Esophagus muscularis mucosa (tissue), 4 donors: ENCODE results near the gene TOGARAM2. TPM values are rescaled to one million over a fixed set of nuclear protein-coding genes. Genes with fewer than 3 reads are reported as not detected.

Experiments
- DNase-seq: peaks from one replicate; pipeline ENCODE4 v3.0.0-alpha.2; 2017; ENCODE audit errors: extremely low spot score
- H3K27ac ChIP-seq, 4 donors: fragments of 200-600 bp; sonication (generic); replicated peaks in 1 of 4; 1 replicate in 3 of 4; 2 replicates in 1 of 4; pipeline ENCODE4 v1.5.1; 2016 to 2019; ENCODE audit warnings: mild to moderate bottlenecking in 1 of 4
- H3K27me3 ChIP-seq, 4 donors: fragments of 200-600 bp; sonication (generic); one replicate each; pipeline versions ENCODE4 v1.5.1 to v1.6.0; 2016 to 2019
- H3K36me3 ChIP-seq, 4 donors: fragments of 200-600 bp; sonication (generic); one replicate each; pipeline ENCODE4 v1.5.1; 2016 to 2019
- H3K4me1 ChIP-seq, 4 donors: fragments of 200-600 bp; sonication (generic); one replicate each; pipeline ENCODE4 v1.5.1; 2016 to 2019
- H3K4me3 ChIP-seq, 4 donors: fragments of 200-600 bp; sonication (generic); 1 replicate in 2 of 4; 2 replicates in 2 of 4; pipeline ENCODE4 v1.5.1; 2016 to 2019; ENCODE audit warnings: mild to moderate bottlenecking in 4 of 4, moderate library complexity in 1 of 4
- H3K9me3 ChIP-seq, 4 donors: fragments of 200-600 bp; sonication (generic); 1 replicate in 3 of 4; 2 replicates in 1 of 4; pipeline ENCODE4 v1.5.1; 2016 to 2019
- EP300 ChIP-seq: sonication (generic); formaldehyde crosslinking; IDR thresholded peaks from one replicate; pipeline ENCODE4 v1.6.1; 2017; ENCODE audit warnings: antibody characterized with exemption
- POLR2A ChIP-seq: fragments of 450-650 bp; IDR thresholded peaks from one replicate; pipeline ENCODE4 v1.6.1; 2017; ENCODE audit warnings: antibody characterized with exemption, moderate library complexity, mild to moderate bottlenecking, low read depth
- POLR2AphosphoS5 ChIP-seq, 2 donors: sonication (generic); formaldehyde crosslinking; IDR thresholded peaks; one replicate each; pipeline ENCODE4 v1.6.1; 2017; ENCODE audit warnings: antibody characterized with exemption in 2 of 2
- WGBS: methylation state at CpG from one replicate; pipeline ENCODE4 v1.1.5; 2018; 5-methylcytosine and 5-hydroxymethylcytosine counted together
- intact Hi-C: fragments of 100-400 bp; cut with DNase I; formaldehyde crosslinking; loops from one replicate; pipeline ENCODE4 v1.15.1; 2023
- total RNA-seq, 4 donors: library from RNA; depleted of rRNA; stranded (reverse); fragments of >200 nt; gene quantifications; one replicate each; pipeline versions ENCODE4 v1.1.0 to v1.2.1, GENCODE V29; 2016
- TF ChIP-seq, protein P1 (sequence below), 3 experiments: fragments of 200-600 bp in 2 of 3; fragments of 450-650 bp in 1 of 3; sonication (generic) in 2 of 3; IDR thresholded peaks; one replicate each; pipeline ENCODE4 v1.5.1; 2017 to 2019; ENCODE audit warnings: antibody characterized with exemption in 3 of 3, mild to moderate bottlenecking in 2 of 3, moderate library complexity in 1 of 3

TOGARAM2 gene
- total RNA-seq, 4 donors from 2014 or later, result 0.57 to 0.99 (median 0.77) TPM

DNA sequence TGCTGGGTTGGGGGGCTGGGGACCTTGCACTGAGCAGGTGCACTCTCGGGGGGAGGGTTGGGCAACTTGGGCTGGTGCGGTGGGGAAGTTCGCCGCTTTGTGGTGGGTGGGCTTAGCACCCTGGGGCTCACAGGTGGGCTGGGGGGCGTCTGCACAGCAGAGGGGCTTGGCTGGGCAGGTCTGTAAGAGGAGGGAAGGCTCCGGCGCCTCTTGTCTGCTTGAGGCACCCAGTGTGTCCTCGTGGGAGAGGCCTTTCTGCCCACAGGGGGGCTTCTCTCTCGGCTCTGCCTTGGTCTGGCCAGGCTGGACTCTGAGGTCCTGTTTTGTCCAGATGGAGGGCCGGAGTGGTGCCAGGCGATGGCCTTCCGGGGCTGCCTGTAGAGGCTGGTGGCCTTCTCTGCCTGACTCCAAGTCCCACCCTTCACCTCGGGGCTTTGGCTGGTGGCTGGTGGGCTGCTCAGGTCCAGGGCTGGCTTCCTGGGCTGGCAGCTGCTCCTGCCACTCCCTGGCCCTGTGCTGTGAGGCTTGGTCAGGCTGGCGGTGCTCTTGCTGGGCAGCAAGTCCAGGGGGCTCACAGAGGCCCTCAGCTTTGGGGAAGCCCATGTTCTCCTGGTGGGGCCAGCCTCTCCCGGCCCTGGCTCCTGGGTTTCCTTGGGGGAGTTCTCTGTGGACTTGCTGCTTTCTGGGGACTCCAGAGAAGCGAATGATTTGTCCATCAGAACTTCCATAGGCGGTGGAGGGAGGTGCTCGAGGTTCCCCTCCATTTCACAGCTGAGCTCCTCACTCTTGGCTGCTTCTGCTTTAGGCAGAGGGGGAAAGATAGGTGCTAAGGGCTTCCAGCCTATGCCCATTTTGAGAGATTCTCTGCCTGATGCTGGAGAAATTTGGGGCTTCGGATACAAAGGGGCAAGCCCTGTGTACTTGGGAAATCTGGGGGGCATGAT lies 90.2 kb downstream of the TOGARAM2 start:
- 90% methylated on average over 4 of the region's 19 CpGs for WGBS
- Histone ChIP-seq H3K36me3 (no peaks in the 10 kb centered on the region), H3K4me3 (no peak overlapping the region), H3K4me1 (peaks cover 5 to 11% (median 9%) of the 10 kb centered on the region in 4 donors), H3K27me3 (no peaks in the 10 kb centered on the region), H3K9me3 (no peaks in the 10 kb centered on the region), H3K27ac (no peak overlapping the region)
- intact Hi-C loops, result no loop called here
- no peak for TF ChIP-seq POLR2A
- TF ChIP-seq, protein P1, sequence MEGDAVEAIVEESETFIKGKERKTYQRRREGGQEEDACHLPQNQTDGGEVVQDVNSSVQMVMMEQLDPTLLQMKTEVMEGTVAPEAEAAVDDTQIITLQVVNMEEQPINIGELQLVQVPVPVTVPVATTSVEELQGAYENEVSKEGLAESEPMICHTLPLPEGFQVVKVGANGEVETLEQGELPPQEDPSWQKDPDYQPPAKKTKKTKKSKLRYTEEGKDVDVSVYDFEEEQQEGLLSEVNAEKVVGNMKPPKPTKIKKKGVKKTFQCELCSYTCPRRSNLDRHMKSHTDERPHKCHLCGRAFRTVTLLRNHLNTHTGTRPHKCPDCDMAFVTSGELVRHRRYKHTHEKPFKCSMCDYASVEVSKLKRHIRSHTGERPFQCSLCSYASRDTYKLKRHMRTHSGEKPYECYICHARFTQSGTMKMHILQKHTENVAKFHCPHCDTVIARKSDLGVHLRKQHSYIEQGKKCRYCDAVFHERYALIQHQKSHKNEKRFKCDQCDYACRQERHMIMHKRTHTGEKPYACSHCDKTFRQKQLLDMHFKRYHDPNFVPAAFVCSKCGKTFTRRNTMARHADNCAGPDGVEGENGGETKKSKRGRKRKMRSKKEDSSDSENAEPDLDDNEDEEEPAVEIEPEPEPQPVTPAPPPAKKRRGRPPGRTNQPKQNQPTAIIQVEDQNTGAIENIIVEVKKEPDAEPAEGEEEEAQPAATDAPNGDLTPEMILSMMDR (IDR thresholded peaks at IDR 0.05), result no peak
- no peak for TF ChIP-seq POLR2AphosphoS5 (IDR thresholded peaks at IDR 0.05)
- no peak for TF ChIP-seq EP300
- no peak for DNase-seq

DNA sequence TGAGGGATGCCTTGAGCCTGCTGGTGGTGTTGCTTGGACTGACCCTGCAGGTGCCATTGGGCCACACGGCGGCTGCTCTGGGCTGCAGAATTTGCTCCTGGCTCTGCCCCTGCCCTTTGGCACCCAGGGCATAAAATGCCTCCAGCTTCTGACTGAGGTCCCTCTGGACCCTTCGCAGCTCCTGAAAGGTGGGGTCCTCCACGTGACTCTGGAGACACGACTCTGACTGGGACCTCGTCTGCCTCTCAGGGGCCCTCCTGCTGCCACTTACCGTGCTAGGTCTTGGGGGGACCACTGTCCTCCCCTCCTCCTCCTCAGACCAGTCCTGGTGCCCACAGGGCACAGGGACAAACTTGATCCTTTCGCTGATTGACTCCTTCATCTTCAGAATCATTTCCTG lies 91.2 kb downstream of the TOGARAM2 start:
- Histone ChIP-seq H3K36me3 (no peaks in the 10 kb centered on the region), H3K4me3 (no peak overlapping the region), H3K27me3 (no peaks in the 10 kb centered on the region), H3K27ac (no peak overlapping the region), H3K9me3 (no peaks in the 10 kb centered on the region), H3K4me1 (peaks cover 0 to 9% (median 4%) of the 10 kb centered on the region in 4 donors)
- DNase-seq, result no peak
- 93% methylated on average over 8 of the region's 8 CpGs for WGBS
- intact Hi-C loops, result no loop called here
- TF ChIP-seq EP300 (no peak), POLR2AphosphoS5 (IDR thresholded peaks at IDR 0.05) (no peak)

DNA sequence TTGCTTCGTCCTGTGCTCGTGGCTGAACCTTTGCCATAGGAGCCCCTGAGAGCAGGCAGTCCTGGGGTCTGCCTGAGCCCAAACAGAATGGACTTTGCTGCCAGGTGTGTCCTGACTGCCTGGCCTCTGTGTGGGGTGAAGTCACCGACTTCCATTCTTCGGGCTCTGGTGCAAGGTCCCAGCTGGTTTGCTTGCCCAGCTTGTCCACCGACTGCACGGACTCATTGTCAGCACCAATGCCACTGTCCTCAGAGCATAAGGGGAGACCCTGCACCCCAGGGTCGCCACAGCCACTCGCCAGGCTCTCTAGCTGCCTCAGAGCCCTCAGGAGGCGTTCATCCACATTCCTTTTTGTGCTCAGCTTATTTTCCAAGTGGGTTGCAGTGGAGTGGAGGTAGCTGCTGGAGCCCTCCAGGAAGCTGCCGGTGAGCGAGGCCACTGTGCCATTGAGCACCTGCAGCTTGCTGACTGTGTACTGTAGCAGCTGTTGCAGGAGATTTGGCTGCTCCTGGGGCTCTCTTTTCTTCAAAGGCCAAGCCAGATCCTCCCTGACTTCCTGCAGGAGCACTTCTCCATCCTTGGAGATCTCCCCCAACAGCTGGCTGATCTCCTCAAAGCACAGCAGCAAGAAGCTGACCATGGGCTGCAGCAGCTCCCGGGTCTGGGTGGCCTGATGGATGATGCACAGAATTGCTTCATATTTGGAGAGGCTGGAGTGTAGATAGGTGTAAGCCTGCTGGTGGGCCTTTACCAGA lies 92.0 kb downstream of the TOGARAM2 start:
- Histone ChIP-seq H3K4me3 (no peak overlapping the region), H3K36me3 (no peaks in the 10 kb centered on the region), H3K27me3 (no peaks in the 10 kb centered on the region), H3K4me1 (peaks cover 0 to 9% (median 4%) of the 10 kb centered on the region in 4 donors), H3K9me3 (no peaks in the 10 kb centered on the region), H3K27ac (no peak overlapping the region)
- intact Hi-C loops, result no loop called here
- 89% methylated on average over 12 of the region's 12 CpGs for WGBS
- DNase-seq, result no peak
- no peak for TF ChIP-seq POLR2A
- TF ChIP-seq, protein P1 (IDR thresholded peaks at IDR 0.05), result no peak
- no peak for TF ChIP-seq EP300

DNA sequence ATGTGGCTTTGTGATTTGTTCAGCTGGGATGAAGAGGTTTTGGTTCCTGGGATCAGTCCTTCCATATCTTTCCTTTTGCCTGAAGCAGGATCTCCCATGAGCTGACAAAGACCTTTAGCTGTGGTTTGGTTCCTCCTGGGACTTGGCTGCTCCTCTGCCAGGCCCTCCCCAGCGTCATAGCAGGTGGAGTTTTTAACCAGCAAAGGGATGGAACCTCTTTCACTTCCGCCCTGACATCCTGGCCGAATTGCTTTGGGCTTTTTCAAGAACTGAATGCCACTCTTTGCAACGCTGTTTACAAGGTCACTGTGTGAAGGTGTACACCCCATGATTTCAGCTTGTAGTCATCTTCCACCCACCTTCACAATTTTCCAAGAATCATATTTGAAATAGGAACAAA lies 92.8 kb downstream of the TOGARAM2 start:
- Histone ChIP-seq H3K27ac (no peak overlapping the region), H3K36me3 (no peaks in the 10 kb centered on the region), H3K4me3 (no peak overlapping the region), H3K9me3 (peaks cover 0 to 6% (median 0%) of the 10 kb centered on the region in 4 donors), H3K4me1 (peaks cover 0 to 9% (median 4%) of the 10 kb centered on the region in 4 donors), H3K27me3 (no peaks in the 10 kb centered on the region)
- no peak for DNase-seq
- TF ChIP-seq, protein P1 (IDR thresholded peaks at IDR 0.05), result no peak
- no peak for TF ChIP-seq POLR2A
- no peak for TF ChIP-seq POLR2AphosphoS5 (IDR thresholded peaks at IDR 0.05)
- no peak for TF ChIP-seq EP300
- WGBS, result 77% methylated on average over 4 of the region's 4 CpGs
- intact Hi-C loops, result no loop called here

DNA sequence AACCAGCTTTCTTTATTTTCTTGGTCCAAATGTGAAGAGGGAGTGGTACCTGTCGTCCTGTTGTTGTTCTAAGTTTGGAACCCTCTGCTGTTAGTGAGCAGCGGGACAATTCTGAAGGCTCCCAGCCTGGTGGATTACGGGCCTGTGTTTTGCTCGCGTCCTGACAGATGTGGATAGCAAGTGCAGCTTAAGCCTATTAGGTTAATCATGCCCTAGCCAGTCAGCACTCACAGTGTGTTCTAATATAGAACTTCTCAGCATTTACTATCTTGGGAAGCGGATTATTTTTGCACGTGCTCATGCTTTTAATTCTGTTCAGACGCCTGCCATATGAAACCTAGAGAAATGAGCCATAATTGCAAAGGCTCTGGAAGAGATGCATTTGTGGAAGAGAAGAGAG lies 93.3 kb downstream of the TOGARAM2 start, which contains the start of gene PCARE:
TSS of gene PCARE (minus strand) at position 113 of the 400 bp plus-strand sequence. CDS start 262 bp downstream, outside the sequence.
- WGBS, result 94% methylated on average over 8 of the region's 8 CpGs
- TF ChIP-seq, protein P1 (IDR thresholded peaks at IDR 0.05), result no peak
- no peak for TF ChIP-seq EP300
- no peak for TF ChIP-seq POLR2AphosphoS5 (IDR thresholded peaks at IDR 0.05)
- TF ChIP-seq POLR2A, result no peak
- peaks cover 0 to 10% (median under 1%) of the 10 kb centered on the region in 4 donors for H3K9me3 ChIP-seq
- no peak within 1 kb of the TSS for H3K4me3 ChIP-seq
- H3K27ac ChIP-seq, result no peak within 1 kb of the TSS
- H3K4me1 ChIP-seq, result peaks cover 0 to 9% (median 4%) of the 10 kb centered on the region in 4 donors
- no peaks in the 10 kb centered on the region for H3K36me3 ChIP-seq
- DNase-seq, result no peak
- H3K27me3 ChIP-seq, result no peaks in the 10 kb centered on the region
- intact Hi-C loops, result no loop called here
